Erythroblast (primary cell): ENCODE data around the gene SLC66A2.

Experiments used
- GATA1 ChIP-seq: IDR thresholded peaks from 2 replicates; pipeline ENCODE4 v1.6.1; 2011; ENCODE audit warnings: low read depth, mild to moderate bottlenecking, control low read depth, low read length, moderate library complexity
- POLR2A ChIP-seq: IDR thresholded peaks from 2 replicates; pipeline ENCODE4 v1.6.1; 2011; ENCODE audit warnings: mild to moderate bottlenecking, low read length

DNA sequence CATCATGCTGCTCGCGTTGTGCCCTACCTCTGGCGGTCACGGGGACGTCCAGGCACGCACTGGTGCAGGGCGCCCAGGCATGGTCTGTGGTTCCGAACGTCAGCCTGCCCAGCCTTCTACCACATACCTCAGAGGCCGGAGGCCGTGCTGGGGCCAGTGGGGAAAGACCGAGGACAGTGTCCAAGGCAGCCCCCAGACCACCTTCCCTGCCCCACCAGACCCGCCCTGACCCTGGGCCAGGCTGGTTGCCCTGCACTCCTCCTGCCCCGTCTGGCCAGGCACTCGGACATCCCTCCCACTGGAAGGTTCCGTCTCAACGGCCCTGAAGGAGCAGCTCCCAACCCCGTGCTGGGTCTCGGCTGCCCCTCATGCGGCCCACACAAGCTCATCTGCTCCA, 32.8 kb downstream of the SLC66A2 start:
- TF ChIP-seq POLR2A (no peak), GATA1 (no peak)
